Vagina (tissue), 2 donors: ENCODE data around the gene HGF. TPM values are rescaled to one million over a fixed set of nuclear protein-coding genes. Genes with fewer than 3 reads are reported as not detected.

Source experiments
- DNase-seq, 2 donors: peaks; one replicate each; pipeline ENCODE4 v3.0.0-alpha.2; 2017; ENCODE audit errors: extremely low spot score in 2 of 2
- H3K27ac ChIP-seq: fragments of 200-600 bp; sonication (generic); one replicate; pipeline ENCODE4 v1.5.1; 2019
- H3K27me3 ChIP-seq: fragments of 200-600 bp; sonication (generic); one replicate; pipeline ENCODE4 v1.5.1; 2019
- H3K36me3 ChIP-seq, 2 donors: fragments of 200-600 bp; sonication (generic); one replicate each; pipeline ENCODE4 v1.5.1; 2017 to 2019
- H3K4me1 ChIP-seq: fragments of 200-600 bp; sonication (generic); one replicate; pipeline ENCODE4 v1.5.1; 2019
- H3K4me3 ChIP-seq, 2 donors: fragments of 200-600 bp; sonication (generic); 1 replicate in 1 of 2; 2 replicates in 1 of 2; pipeline ENCODE4 v1.5.1; 2016 to 2019
- H3K9me3 ChIP-seq: fragments of 200-600 bp; sonication (generic); one replicate; pipeline ENCODE4 v1.5.1; 2019
- POLR2A ChIP-seq, 2 donors: fragments of 450-650 bp; IDR thresholded peaks; one replicate each; pipeline ENCODE4 v1.6.1; 2017; ENCODE audit warnings: antibody characterized with exemption in 2 of 2, mild to moderate bottlenecking in 2 of 2, moderate library complexity in 2 of 2
- POLR2AphosphoS5 ChIP-seq, 2 donors: sonication (generic); formaldehyde crosslinking; IDR thresholded peaks; one replicate each; pipeline ENCODE4 v1.9.0; 2017; ENCODE audit warnings: antibody characterized with exemption in 2 of 2, mild to moderate bottlenecking in 2 of 2, low read depth in 1 of 2; ENCODE audit not compliant: insufficient read depth in 1 of 2
- intact Hi-C: fragments of 100-400 bp; cut with DNase I; formaldehyde crosslinking; loops from one replicate; pipeline ENCODE4 v1.15.1; 2023
- total RNA-seq: library from RNA; depleted of rRNA; stranded (reverse); fragments of >200 nt; gene quantifications from one replicate; pipeline ENCODE4 v1.2.3, GENCODE V29; 2016
- TF ChIP-seq, protein P1 (sequence below), 3 experiments: fragments of 450-650 bp in 2 of 3; fragments of 200-600 bp in 1 of 3; sonication (generic) in 1 of 3; IDR thresholded peaks; one replicate each; pipeline ENCODE4 v1.5.1; 2017 to 2019; ENCODE audit warnings: antibody characterized with exemption in 3 of 3, mild to moderate bottlenecking in 2 of 3, moderate library complexity in 2 of 3

Gene HGF
- total RNA-seq, 1 donor from 2014 or later = 15.0 TPM

DNA sequence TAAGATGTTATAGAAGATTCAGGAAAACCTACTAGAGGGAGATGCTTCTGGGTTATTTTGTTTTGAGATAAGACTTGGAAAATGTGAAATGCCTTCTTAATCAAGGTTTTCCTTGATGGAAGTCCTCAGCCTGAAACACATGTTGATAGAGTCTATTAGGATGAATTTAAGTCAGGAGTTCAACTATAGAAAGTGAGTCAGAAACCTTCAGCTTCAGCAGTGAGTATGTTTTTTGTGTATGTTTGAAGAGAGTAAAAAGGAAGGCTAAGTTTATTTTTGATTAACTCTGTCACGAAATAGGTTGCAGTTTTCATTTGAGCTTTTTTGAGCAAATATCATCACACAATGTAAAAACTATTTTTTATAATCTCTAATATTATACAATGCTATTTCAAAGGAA is 114.6 kb downstream of the HGF start:
- no peak for DNase-seq
- TF ChIP-seq, protein P1, sequence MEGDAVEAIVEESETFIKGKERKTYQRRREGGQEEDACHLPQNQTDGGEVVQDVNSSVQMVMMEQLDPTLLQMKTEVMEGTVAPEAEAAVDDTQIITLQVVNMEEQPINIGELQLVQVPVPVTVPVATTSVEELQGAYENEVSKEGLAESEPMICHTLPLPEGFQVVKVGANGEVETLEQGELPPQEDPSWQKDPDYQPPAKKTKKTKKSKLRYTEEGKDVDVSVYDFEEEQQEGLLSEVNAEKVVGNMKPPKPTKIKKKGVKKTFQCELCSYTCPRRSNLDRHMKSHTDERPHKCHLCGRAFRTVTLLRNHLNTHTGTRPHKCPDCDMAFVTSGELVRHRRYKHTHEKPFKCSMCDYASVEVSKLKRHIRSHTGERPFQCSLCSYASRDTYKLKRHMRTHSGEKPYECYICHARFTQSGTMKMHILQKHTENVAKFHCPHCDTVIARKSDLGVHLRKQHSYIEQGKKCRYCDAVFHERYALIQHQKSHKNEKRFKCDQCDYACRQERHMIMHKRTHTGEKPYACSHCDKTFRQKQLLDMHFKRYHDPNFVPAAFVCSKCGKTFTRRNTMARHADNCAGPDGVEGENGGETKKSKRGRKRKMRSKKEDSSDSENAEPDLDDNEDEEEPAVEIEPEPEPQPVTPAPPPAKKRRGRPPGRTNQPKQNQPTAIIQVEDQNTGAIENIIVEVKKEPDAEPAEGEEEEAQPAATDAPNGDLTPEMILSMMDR (IDR thresholded peaks at IDR 0.05) = no peak
- no peak for TF ChIP-seq POLR2A (IDR thresholded peaks at IDR 0.05)
- no peak for TF ChIP-seq POLR2AphosphoS5 (IDR thresholded peaks at IDR 0.05; ENCODE audit: insufficient read depth in 1 of 2, low read depth in 1 of 2)
- Histone ChIP-seq H3K36me3 (no peaks in the 10 kb centered on the region), H3K4me3 (no peak overlapping the region), H3K9me3 (no peaks in the 10 kb centered on the region), H3K27ac (no peak overlapping the region), H3K27me3 (no peaks in the 10 kb centered on the region), H3K4me1 (no peaks in the 10 kb centered on the region)
- intact Hi-C loops = no loop called here

DNA sequence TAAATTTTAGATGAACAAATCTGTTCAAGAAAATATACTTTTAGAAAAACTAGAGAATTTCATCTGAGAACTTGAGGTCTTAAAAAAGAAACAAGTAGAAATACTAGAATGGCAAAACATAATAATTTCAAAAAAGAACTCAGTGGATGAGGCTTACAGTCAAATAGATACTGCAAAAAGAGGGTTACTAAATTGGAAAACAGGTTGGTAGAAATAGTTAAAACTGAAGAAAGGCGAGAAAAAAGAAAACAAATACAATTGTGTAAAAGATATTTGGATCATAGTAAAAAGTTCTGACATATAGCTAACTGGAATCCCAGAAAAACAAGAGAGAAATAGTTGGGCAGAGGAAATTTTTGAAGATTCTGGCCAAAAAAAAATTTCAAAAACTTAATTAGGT is 117.6 kb downstream of the HGF start:
- H3K4me3 ChIP-seq = no peak overlapping the region
- H3K27ac ChIP-seq = no peak overlapping the region
- no peaks in the 10 kb centered on the region for H3K4me1 ChIP-seq
- intact Hi-C loops = no loop called here
- no peak for DNase-seq
- TF ChIP-seq POLR2AphosphoS5 (IDR thresholded peaks at IDR 0.05; ENCODE audit: insufficient read depth in 1 of 2, low read depth in 1 of 2) (no peak), POLR2A (IDR thresholded peaks at IDR 0.05) (no peak)
- TF ChIP-seq, protein P1 (IDR thresholded peaks at IDR 0.05) = no peak
- H3K27me3 ChIP-seq = no peaks in the 10 kb centered on the region
- no peaks in the 10 kb centered on the region for H3K9me3 ChIP-seq
- H3K36me3 ChIP-seq = no peaks in the 10 kb centered on the region
